GM18526 (cell line): ENCODE data around the gene WFDC8.

Experiments
- POLR2A ChIP-seq: IDR thresholded peaks from 3 replicates; pipeline ENCODE4 v1.6.1; 2011; ENCODE audit not compliant: insufficient read length; ENCODE audit errors: extremely low read depth

WFDC8 gene

DNA sequence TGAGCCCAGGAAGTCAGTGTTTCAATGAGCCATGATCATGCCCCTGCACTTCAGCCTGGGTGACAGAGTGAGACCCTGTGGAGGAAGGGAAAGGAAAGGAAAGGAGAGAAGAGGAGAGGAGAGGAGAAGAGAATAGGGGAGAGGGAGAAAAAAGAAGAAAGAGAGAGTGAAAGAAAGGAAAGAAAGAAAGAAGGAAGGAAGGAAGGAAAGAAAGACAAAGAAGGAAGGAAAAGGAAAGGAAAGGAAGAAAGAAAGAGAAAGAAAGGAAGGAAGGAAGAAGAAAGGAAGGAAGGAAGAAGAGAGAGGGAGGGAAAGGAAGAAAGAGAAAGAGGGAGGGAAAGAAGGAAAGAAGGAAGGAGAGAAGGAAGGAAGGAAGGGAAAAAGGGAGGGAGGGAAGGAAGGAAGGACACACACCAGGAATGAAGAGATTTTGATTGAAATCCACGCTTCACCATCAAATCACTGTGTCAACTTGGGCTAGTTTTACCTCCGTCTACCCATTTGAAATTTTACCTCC, 14.3 kb downstream of the WFDC8 start:
- TF ChIP-seq POLR2A: no peak

DNA sequence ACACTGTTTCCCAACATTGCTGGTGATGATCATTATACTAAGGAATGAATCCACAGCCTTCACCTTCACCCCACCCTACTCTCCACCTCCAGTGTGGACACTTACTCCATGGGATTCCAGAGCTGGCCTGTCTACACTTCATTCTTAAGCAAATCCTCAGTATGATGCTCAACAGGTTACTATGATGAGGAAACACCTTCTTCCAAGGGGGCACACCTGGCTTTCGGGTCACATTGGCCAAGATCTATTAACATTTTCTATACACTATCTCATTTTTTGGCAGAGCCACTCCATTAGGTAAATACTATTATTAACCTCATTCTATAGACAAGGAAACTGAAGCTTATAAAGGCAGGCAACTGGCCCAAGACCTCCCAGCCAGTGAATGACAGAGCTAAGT, 23.9 kb downstream of the WFDC8 start:
- no peak for TF ChIP-seq POLR2A

GRCh38 chr20:45552456-45552855, 26.6 kb downstream of the WFDC8 start:
- TF ChIP-seq POLR2A: no peak

GRCh38 chr20:45550765-45551164, 28.3 kb downstream of the WFDC8 start:
- no peak for TF ChIP-seq POLR2A

GRCh38 chr20:45548410-45548809, 30.7 kb downstream of the WFDC8 start:
- no peak for TF ChIP-seq POLR2A

GRCh38 chr20:45547206-45547770, 31.8 kb downstream of the WFDC8 start, which contains the start of gene EPPIN:
Gene EPPIN, minus strand, starts transcription at chr20:45547401. Its CDS starts 44 bp downstream, at chr20:45547357.
- TF ChIP-seq POLR2A: no peak

- TF ChIP-seq POLR2A: no peak
These were observed 33.2 kb downstream of the WFDC8 start for GRCh38 chr20:45545754-45546453.

- no peak for TF ChIP-seq POLR2A
These were observed 33.7 kb downstream of the WFDC8 start for GRCh38 chr20:45545351-45545750.

DNA sequence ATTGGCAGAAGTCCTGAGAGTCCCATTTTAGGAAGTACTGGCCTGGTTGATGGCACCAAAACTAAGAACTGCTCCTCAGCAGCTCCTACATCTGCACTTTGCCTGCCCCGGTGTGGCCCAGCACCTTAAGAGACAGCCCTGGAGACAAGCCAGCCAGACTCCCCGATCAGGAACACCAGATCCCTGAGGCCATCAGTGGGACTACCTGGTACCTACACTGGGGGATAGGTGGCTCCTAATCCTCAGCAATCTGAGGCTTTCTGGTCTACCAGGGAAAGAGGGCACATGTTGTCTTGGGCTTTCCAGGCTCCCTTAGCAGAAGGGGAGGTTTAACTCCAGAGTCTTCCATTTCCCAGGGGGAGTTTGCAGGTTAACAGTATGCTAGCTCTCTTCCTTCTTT, 39.7 kb downstream of the WFDC8 start, which contains the start of gene WFDC6:
Gene WFDC6, minus strand, starts transcription at position 101 of the 400 bp plus-strand sequence. Its CDS starts 75 bp downstream, at position 26.
- TF ChIP-seq POLR2A: no peak

- TF ChIP-seq POLR2A: no peak
These were observed 40.8 kb downstream of the WFDC8 start for GRCh38 chr20:45538209-45538799.

DNA sequence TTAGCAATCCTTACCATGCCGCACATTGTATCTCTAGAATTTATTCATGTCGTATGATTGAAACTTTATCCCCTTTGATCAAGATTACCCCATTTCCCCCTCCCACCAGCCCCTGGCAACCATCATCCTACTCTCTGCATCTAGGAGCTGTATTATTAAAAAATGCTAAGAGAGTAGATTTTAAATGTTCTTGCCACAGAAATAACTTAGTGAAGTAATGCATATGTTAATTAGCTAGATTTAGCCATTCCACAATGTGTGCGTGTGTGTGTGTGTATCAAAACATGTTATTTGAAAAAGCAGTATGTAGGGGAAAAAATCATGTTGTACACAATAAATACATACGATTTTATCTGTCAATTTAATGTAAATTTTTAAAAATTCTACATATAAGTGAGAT, 51.8 kb downstream of the WFDC8 start:
- TF ChIP-seq POLR2A: no peak

GRCh38 chr20:45523821-45524220, 55.3 kb downstream of the WFDC8 start:
- no peak for TF ChIP-seq POLR2A

- TF ChIP-seq POLR2A: no peak
These were observed 60.8 kb downstream of the WFDC8 start for GRCh38 chr20:45518282-45518681.

DNA sequence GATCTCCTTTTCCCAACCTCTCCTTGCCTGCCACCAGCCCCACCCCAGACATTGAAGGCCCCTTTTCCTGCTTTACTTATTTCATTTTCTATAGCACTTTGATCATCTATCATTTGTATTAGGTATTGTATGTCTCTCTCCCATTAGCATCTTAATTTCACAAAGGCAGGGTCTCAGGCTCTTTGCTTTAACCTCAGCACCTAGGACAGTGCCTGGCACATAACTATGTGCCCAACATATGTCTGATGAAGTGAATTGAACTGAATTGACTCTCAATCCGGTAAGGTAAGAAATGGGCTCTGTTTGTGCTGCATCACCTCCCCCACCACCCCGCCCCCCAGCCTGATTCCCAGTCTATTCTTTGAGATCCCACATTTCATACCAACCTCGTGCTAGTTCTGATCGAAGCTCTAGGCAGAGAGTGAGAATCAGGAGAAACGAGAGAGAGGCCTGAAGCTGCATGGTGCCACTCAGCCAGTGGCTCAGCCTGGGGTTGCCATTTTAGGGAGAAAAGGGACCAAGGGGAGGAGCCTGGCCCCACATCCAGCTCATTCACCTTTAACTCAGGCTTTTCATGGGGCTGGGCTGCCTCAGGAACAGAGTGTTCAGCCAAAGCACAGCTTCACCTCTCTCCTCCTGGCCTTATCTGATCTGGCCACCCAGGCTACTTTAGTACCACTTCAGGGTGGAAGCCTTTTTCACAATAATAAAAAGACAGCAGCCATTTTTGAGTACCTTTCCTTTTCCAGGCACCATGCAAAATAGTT, 63.8 kb downstream of the WFDC8 start, which contains the start of gene SPINT3:
Gene SPINT3, minus strand, starts transcription at position 476 of the 767 bp plus-strand sequence. Its CDS starts 14 bp downstream, at position 462.
- TF ChIP-seq POLR2A: no peak

GRCh38 chr20:45510242-45510862, 68.7 kb downstream of the WFDC8 start:
- TF ChIP-seq POLR2A: no peak

DNA sequence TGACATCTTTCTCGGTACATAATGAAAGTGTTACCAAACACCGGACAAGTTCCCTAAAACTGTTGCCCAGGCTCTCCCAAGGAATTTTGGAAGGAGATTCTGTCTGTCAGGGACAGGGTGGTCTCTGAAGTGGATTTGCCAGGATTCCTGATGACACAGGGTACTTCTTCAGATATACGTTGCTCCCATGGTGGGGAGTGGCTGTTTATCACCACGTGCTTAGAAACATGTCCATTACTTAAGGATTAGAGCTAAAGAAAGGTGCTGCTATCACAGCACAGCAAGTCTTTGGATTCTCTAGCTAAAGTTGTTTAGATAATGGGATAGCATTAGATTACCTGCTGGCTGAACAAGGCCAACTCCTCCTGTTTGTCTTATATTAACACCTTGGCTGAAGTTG, 70.0 kb downstream of the WFDC8 start:
- TF ChIP-seq POLR2A: no peak
